ENCODE measurements around the gene CORO6. TPM values are rescaled to one million over a fixed set of nuclear protein-coding genes. Genes with fewer than 3 reads are reported as not detected.

The CORO6 gene
- polyA plus RNA-seq, 3 donors, result 1.3 TPM; not detected in 2

DNA sequence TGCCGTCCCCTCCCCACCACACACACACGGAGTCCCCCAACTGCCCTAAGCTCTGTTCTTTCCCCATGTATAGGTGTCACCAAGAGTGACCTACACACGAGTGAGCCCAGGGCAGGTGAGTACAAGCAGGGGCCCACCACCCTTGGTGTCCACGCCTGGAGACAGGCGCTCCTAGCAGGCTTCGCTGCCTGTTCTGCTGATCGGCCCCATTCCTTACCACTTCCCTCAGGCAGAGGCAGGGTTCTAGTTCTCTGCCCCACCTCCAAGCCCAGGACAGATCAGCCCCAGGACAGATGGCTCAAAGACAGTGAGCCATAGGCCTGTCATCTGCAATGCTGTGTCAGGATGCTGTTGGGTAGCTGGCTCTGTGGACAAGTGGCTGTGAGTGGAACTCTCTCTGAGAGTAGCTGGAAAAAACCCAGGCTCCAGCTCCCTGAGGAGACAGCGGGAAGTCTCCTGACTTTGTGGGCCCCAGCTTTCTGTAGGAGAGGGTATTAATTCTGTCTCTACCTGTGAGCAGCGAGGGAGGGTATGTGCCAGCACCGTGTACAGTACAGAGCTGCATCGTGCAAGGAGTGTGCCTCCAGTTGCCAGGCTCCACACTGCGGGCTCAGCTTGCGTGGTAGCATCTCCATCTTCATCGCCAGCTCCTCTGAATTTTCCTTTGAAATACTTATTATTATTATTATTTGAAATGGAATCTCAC is 53.3 kb downstream of the CORO6 start:
- no peaks in the 10 kb centered on the region for H3K27me3 ChIP-seq (ENCODE audit: control insufficient read depth in 2 of 2, insufficient read depth in 2 of 2, low read length in 2 of 2)
- H3K79me2 ChIP-seq (ENCODE audit: insufficient read depth, low read length), result peaks cover 31% of the 10 kb centered on the region
- Mint-ChIP-seq H3K27ac (peak overlapping the region in 4 of 7 donors; percentile 33 to 46 (median 46)), H3K4me3 (peak overlapping the region; percentile 85 to 89), H3K9me3 (no peaks in the 10 kb centered on the region), H3K4me1 (peaks cover 33% of the 10 kb centered on the region), H3K27me3 (ENCODE audit: low read depth in 3 of 3) (peaks cover 0 to 7% (median 2%) of the 10 kb centered on the region in 3 donors), H3K36me3 (peaks cover 20 to 25% of the 10 kb centered on the region in 2 donors)
- H3K4me1 ChIP-seq (ENCODE audit: control insufficient read depth in 1 of 2, insufficient read depth in 2 of 2, low read length in 2 of 2), result peaks cover 32 to 45% of the 10 kb centered on the region in 2 donors
- peaks cover 28% of the 10 kb centered on the region for H4K20me1 ChIP-seq (ENCODE audit: insufficient read depth, low read length)
- H3K4me2 ChIP-seq (replicated peaks; ENCODE audit: extremely low read depth, low read length, poor library complexity, severe bottlenecking), result peak overlapping the region; percentile 100
- peaks cover 9 to 14% of the 10 kb centered on the region in 2 donors for H3K36me3 ChIP-seq (replicated peaks in 1 of 2; ENCODE audit: control insufficient read depth in 1 of 2, insufficient read depth in 2 of 2, low read length in 2 of 2)
- peak overlapping the region; percentile 13 to 69 for H3K27ac ChIP-seq (ENCODE audit: low read depth in 1 of 2, low read length in 2 of 2)
- no peak for TF ChIP-seq CTCF (IDR thresholded peaks at IDR 0.05)
- no peaks in the 10 kb centered on the region for H3K9me3 ChIP-seq (replicated peaks in 1 of 2; ENCODE audit: control insufficient read depth in 1 of 2, insufficient read depth in 1 of 2, low read length in 2 of 2)
- H2AFZ ChIP-seq (ENCODE audit: insufficient read depth, low read depth, low read length, poor library complexity, severe bottlenecking), result peak overlapping the region; percentile 97
- intact Hi-C loops (cut with micrococcal nuclease), result loop anchor here (10.0 kb wide), 2 partner anchors 45 to 205 kb away; no protein-coding TSS in a partner anchor
- peak overlapping the region; percentile 76 to 97 (median 87) for H3K4me3 ChIP-seq (replicated peaks in 1 of 3; ENCODE audit: low read depth in 2 of 3, low read length in 3 of 3)
- 59% methylated on average over 10 of the region's 14 CpGs for WGBS (ENCODE audit: insufficient coverage)
- no peak for DNase-seq
- H3K9ac ChIP-seq (ENCODE audit: insufficient read depth, low read length, poor library complexity, severe bottlenecking), result peak overlapping the region; percentile 69

DNA sequence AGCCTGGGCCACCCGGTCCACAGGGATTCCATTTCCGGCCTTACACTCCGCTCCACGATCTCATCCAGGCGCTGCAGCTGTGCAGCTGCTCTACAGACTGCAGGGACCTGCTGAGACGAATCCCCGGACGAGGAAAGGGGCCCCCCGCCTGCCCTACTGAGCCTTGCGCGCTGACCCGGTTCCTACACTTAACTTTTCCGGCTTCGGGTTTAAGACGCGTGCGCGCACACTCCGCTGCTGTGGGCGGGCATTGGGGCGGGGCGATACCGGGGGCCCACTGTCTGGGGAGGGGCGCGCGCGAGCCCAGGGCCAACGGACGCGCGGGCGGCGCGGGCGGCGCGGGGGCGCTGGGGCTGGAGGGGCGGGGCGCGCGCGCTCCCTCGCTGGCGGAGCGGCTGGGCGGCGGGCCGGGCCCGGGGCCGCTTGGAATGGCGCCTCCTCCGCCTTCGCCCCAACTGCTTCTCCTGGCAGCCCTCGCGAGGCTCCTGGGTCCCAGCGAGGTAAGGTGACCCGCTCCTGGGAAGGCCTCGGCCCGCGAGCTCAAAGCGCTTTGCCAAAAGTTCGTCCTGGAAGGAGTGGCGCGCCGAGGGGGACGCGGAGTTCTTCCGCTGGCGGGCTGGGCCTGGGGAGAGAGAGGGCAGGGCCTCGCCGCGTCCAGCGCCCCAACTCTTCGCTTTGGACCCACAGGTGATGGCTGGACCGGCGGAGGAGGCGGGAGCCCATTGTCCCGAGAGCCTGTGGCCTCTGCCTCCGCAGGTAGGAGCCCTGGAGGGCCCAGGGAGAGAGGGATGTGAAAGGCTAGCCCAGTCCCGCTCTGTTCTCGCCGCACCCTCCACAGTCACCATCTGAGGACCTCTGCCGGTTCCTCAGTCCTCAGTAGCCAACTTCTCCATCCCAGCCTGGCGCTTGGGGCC is 54.1 kb downstream of the CORO6 start, which contains the start of gene TP53I13:
TSS of gene TP53I13 (plus strand) at position 371 of the 914 bp plus-strand sequence. CDS start at position 429, 58 bp downstream.
- Histone ChIP-seq H3K4me3 (replicated peaks in 1 of 3; ENCODE audit: low read depth in 2 of 3, low read length in 3 of 3) (peak within 1 kb of the TSS; percentile 76 to 97 (median 87)), H3K36me3 (replicated peaks in 1 of 2; ENCODE audit: control insufficient read depth in 1 of 2, insufficient read depth in 2 of 2, low read length in 2 of 2) (peaks cover under 1 to 6% of the 10 kb centered on the region in 2 donors), H3K27me3 (ENCODE audit: control insufficient read depth in 2 of 2, insufficient read depth in 2 of 2, low read length in 2 of 2) (no peaks in the 10 kb centered on the region), H3K9ac (ENCODE audit: insufficient read depth, low read length, poor library complexity, severe bottlenecking) (peak within 1 kb of the TSS; percentile 69), H3K9me3 (replicated peaks in 1 of 2; ENCODE audit: control insufficient read depth in 1 of 2, insufficient read depth in 1 of 2, low read length in 2 of 2) (no peaks in the 10 kb centered on the region), H3K4me2 (replicated peaks; ENCODE audit: extremely low read depth, low read length, poor library complexity, severe bottlenecking) (peak within 1 kb of the TSS; percentile 100), H3K79me2 (ENCODE audit: insufficient read depth, low read length) (peaks cover 36% of the 10 kb centered on the region), H3K27ac (ENCODE audit: low read depth in 1 of 2, low read length in 2 of 2) (peak within 1 kb of the TSS; percentile 64 to 70), H2AFZ (ENCODE audit: insufficient read depth, low read depth, low read length, poor library complexity, severe bottlenecking) (peak within 1 kb of the TSS; percentile 97), H4K20me1 (ENCODE audit: insufficient read depth, low read length) (peaks cover 25% of the 10 kb centered on the region), H3K4me1 (ENCODE audit: control insufficient read depth in 1 of 2, insufficient read depth in 2 of 2, low read length in 2 of 2) (peaks cover 32 to 45% of the 10 kb centered on the region in 2 donors)
- intact Hi-C loops (cut with micrococcal nuclease), result loop anchor here (10.0 kb wide), 2 partner anchors 46 to 204 kb away; no protein-coding TSS in a partner anchor
- Mint-ChIP-seq H3K9me3 (no peaks in the 10 kb centered on the region), H3K27ac (peak within 1 kb of the TSS; percentile 75 to 95 (median 91)), H3K27me3 (ENCODE audit: low read depth in 3 of 3) (peaks cover 0 to 7% (median 2%) of the 10 kb centered on the region in 3 donors), H3K4me3 (peak within 1 kb of the TSS; percentile 95 to 97), H3K36me3 (peaks cover 17 to 20% of the 10 kb centered on the region in 2 donors), H3K4me1 (peaks cover 40% of the 10 kb centered on the region)
- no peak for TF ChIP-seq CTCF (IDR thresholded peaks at IDR 0.05)
- WGBS (ENCODE audit: insufficient coverage), result under 1% methylated on average over 82 of the region's 85 CpGs
- peak; percentile 45 to 51 (median 47) for DNase-seq

Data from CD14-positive monocyte (primary cell).